Progenitor cell of endocrine pancreas (in vitro differentiated cells): ENCODE data around the gene MYLK2. TPM values are rescaled to one million over a fixed set of nuclear protein-coding genes. Genes with fewer than 3 reads are reported as not detected.

Experiments used
- DNase-seq: peaks from one replicate; pipeline ENCODE4 v3.0.0; 2021; ENCODE audit warnings: low spot score; ENCODE audit not compliant: unreplicated experiment
- H3K27ac Mint-ChIP-seq: 2 replicates; pipeline ENCODE4 v1.8.0; 2021; ENCODE audit warnings: mild to moderate bottlenecking, moderate library complexity, mixed read lengths
- H3K27me3 Mint-ChIP-seq: 2 replicates; pipeline ENCODE4 v1.8.0; 2021; ENCODE audit warnings: mixed read lengths
- H3K36me3 Mint-ChIP-seq: 2 replicates; pipeline ENCODE4 v1.8.0; 2022; ENCODE audit warnings: mixed read lengths; ENCODE audit not compliant: insufficient read depth
- H3K4me1 Mint-ChIP-seq: 2 replicates; pipeline ENCODE4 v1.8.0; 2021; ENCODE audit warnings: low read depth, mixed read lengths
- H3K4me3 Mint-ChIP-seq: 2 replicates; pipeline ENCODE4 v1.8.0; 2021; ENCODE audit warnings: low read depth, mild to moderate bottlenecking, moderate library complexity, mixed read lengths
- H3K9me3 Mint-ChIP-seq: 2 replicates; pipeline ENCODE4 v1.8.0; 2021; ENCODE audit warnings: low read depth, mixed read lengths
- total RNA-seq: library from RNA; stranded (reverse); gene quantifications from 2 replicates; pipeline ENCODE4 v1.2.1, GENCODE V29; 2021
- TF ChIP-seq, protein P1 (sequence below): fragments of 200-600 bp; sonication (generic); IDR thresholded peaks from one replicate; pipeline ENCODE4 v1.5.0; 2021; ENCODE audit warnings: antibody characterized with exemption, mild to moderate bottlenecking; ENCODE audit not compliant: unreplicated experiment

The MYLK2 gene
- total RNA-seq, 1 donor from 2014 or later: 0.38 TPM

DNA sequence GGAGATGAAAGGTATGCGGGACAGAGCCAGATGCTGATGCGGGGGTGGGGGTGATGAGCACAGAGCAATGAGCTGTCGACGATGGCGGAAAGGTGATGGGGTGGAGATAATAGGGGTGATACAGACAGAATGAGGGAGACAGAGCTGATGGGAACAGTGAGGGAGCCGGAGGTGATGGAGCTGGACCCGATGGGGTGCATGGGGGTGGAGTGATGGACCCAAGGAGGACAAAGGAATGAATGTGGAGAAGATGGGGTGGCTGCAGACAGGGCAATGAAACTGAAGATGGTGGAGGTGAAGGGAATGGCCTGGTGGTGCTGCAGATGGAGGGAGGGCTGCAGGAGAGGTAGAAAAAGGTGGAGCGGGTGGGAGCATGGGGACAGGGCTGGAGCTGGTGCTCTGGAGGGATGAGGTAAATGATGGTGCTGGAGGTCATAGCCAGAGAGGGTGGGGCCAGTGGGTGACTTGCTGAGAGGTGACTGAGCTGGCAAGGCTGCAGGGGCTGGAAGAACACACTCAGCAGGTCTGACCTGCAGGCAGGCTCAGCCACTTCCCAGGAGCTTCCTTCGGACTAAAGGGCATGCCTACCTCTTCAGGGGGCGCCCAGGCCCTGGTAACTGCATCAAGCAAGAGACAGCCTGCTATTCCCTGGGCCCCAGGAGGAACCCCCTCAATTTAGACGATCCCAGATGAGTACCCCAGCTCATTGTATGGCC, 32.2 kb downstream of the MYLK2 start:
- no peaks in the 10 kb centered on the region for H3K9me3 Mint-ChIP-seq
- TF ChIP-seq, protein P1, sequence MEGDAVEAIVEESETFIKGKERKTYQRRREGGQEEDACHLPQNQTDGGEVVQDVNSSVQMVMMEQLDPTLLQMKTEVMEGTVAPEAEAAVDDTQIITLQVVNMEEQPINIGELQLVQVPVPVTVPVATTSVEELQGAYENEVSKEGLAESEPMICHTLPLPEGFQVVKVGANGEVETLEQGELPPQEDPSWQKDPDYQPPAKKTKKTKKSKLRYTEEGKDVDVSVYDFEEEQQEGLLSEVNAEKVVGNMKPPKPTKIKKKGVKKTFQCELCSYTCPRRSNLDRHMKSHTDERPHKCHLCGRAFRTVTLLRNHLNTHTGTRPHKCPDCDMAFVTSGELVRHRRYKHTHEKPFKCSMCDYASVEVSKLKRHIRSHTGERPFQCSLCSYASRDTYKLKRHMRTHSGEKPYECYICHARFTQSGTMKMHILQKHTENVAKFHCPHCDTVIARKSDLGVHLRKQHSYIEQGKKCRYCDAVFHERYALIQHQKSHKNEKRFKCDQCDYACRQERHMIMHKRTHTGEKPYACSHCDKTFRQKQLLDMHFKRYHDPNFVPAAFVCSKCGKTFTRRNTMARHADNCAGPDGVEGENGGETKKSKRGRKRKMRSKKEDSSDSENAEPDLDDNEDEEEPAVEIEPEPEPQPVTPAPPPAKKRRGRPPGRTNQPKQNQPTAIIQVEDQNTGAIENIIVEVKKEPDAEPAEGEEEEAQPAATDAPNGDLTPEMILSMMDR: no peak
- H3K4me1 Mint-ChIP-seq: no peaks in the 10 kb centered on the region
- no peak overlapping the region for H3K4me3 Mint-ChIP-seq
- H3K27ac Mint-ChIP-seq: no peak overlapping the region
- H3K36me3 Mint-ChIP-seq: no peaks in the 10 kb centered on the region
- DNase-seq: no peak
- peaks cover 51% of the 10 kb centered on the region for H3K27me3 Mint-ChIP-seq

DNA sequence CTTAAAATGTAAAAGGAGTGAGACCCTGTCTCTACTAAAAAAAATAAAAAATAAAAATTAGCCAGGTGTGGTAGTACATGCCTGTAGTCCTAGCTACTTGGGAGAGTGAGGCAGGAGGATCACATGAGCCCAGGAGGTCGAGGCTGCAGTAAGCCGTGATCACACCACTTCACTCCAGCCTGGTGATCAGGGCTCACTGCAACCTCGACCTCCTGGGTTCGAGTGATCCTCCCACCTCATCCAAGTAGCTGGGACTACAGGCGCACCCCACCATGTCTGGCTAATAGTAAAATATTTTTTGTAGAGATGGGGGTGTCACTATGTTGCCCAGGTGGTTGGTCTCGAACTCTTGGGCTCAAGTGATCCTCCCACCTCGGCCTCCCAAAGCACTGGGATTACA, 34.3 kb downstream of the MYLK2 start:
- peaks cover 42% of the 10 kb centered on the region for H3K27me3 Mint-ChIP-seq
- no peak overlapping the region for H3K4me3 Mint-ChIP-seq
- no peak overlapping the region for H3K27ac Mint-ChIP-seq
- no peaks in the 10 kb centered on the region for H3K36me3 Mint-ChIP-seq
- no peaks in the 10 kb centered on the region for H3K9me3 Mint-ChIP-seq
- DNase-seq: no peak
- no peaks in the 10 kb centered on the region for H3K4me1 Mint-ChIP-seq
- TF ChIP-seq, protein P1: no peak

DNA sequence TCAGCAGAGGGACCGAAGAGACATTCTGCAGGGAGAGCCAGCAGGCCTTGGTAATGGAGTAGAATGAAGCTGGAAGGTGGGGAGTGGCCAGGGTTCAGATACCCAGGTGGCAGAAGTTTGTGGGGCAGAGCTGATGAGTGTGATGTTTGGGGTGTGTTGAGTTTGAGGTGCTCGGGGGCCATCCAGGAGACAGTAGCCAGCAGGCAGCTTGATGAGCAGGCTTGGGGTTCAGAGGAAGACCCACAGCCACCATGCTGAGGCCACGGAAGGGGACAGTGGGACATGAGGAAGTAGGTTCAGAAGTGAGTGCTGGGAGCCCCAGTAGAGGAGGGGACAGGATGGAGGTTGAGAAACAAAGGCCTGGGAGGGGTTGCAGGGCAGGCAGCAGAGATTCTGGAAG, 37.4 kb downstream of the MYLK2 start:
- peaks cover 5% of the 10 kb centered on the region for H3K4me1 Mint-ChIP-seq
- TF ChIP-seq, protein P1: no peak
- H3K9me3 Mint-ChIP-seq: no peaks in the 10 kb centered on the region
- peaks cover 34% of the 10 kb centered on the region for H3K27me3 Mint-ChIP-seq
- H3K4me3 Mint-ChIP-seq: no peak overlapping the region
- no peak overlapping the region for H3K27ac Mint-ChIP-seq
- DNase-seq: no peak
- H3K36me3 Mint-ChIP-seq: no peaks in the 10 kb centered on the region

DNA sequence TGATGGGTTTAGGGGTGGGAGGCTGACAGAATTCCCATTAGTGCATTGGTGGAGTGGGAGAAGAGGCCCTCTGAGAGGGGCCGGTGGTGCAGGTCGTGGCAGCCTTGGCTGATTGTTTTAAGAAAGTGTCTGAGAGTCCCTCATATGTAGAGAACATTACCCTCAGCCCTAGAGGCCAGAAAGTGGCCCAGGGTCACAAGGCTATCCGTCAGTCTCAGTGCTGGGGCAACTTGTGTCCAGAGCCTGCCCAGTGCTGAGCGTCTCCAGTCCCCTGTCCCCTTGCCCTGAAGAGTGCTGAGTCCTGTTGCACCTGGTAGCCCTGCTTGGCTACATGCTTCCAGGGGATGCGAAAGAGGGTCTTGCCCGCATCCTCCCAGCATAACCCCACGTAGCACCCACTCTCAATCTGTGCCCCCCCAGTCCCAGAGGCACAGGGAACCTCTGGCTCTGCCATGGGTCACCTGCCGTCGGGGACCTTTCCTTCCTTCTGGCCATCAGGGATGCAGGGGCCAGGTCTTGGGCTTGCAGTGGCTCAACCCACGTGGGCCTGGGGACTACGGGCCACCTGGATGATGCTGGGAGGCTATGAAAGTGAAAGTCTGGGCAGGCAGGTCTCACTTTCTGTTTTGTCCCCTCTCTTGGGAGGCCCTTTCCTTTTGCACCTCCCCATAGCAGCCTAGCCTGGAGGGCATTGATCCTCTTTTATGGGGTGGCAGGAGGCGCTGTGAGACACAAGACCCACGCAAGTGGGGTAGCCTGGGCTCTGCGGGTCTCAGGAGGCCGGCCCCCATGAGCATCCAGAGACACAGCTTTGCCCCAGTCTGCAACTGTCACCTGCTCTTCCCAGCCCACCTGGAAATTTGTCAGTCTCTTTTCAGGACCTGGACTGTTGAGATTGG, 39.0 kb downstream of the MYLK2 start:
- TF ChIP-seq, protein P1: no peak
- DNase-seq: no peak
- Mint-ChIP-seq H3K27ac (no peak overlapping the region), H3K36me3 (no peaks in the 10 kb centered on the region), H3K27me3 (peaks cover 28% of the 10 kb centered on the region), H3K4me3 (no peak overlapping the region), H3K4me1 (peaks cover 12% of the 10 kb centered on the region), H3K9me3 (no peaks in the 10 kb centered on the region)

DNA sequence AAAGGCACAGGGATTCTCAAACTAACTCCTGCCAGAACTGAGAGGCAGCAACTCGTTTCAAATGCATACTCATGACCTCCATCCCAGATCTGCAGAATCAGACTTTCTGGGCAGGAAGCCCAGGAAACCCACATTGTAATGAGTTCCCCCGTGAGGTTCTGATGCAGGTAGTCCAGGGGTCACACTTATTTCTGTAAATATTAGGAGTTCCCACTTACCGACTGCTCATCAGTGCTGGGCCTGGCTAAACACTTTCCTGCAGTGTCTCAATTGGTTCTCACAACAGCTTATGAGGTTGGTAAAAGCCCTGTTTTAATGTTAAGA, 39.6 kb downstream of the MYLK2 start:
- Mint-ChIP-seq H3K27me3 (peaks cover 27% of the 10 kb centered on the region), H3K4me3 (no peak overlapping the region), H3K4me1 (peaks cover 12% of the 10 kb centered on the region), H3K27ac (no peak overlapping the region), H3K9me3 (no peaks in the 10 kb centered on the region), H3K36me3 (no peaks in the 10 kb centered on the region)
- DNase-seq: no peak
- TF ChIP-seq, protein P1: no peak
